H1 (cell line): Measurements from ENCODE around the gene FBXL12. TPM values are rescaled to one million over a fixed set of nuclear protein-coding genes. Genes with fewer than 3 reads are reported as not detected.

Experiments
- CBX5 ChIP-seq: fragments of 300-800, 300-1000 bp; sonication (generic); IDR thresholded peaks from 2 replicates; pipeline ENCODE4 v1.7.1; 2016; ENCODE audit warnings: antibody characterized with exemption, low read length, low read depth
- CHD1 ChIP-seq: IDR thresholded peaks from 2 replicates; pipeline ENCODE4 v1.6.1; 2012; ENCODE audit warnings: low read depth, low read length, improper control_type of control experiment
- GTF2F1 ChIP-seq: IDR thresholded peaks from 2 replicates; pipeline ENCODE4 v1.6.1; 2012; ENCODE audit warnings: low read depth, low read length, improper control_type of control experiment, borderline replicate concordance
- HDAC2 ChIP-seq, 2 experiments: fragments of 300-600 bp in 1 of 2; sonication (generic) in 1 of 2; IDR thresholded peaks; 2 replicates each; pipeline ENCODE4 v1.6.1; 2011 to 2012; ENCODE audit warnings: low read depth in 2 of 2, low read length in 2 of 2, mild to moderate bottlenecking in 2 of 2, moderate library complexity in 2 of 2, borderline replicate concordance in 1 of 2, inconsistent platforms in 1 of 2
- KDM1A ChIP-seq: fragments of 200-600, 300-600 bp; sonication (generic); IDR thresholded peaks from 2 replicates; pipeline ENCODE4 v1.7.1; 2016; ENCODE audit warnings: mild to moderate bottlenecking, low read length, borderline replicate concordance
- KDM5A ChIP-seq: fragments of 200-600 bp; IDR thresholded peaks from 2 replicates; pipeline ENCODE4 v1.7.1; 2012; ENCODE audit warnings: mild to moderate bottlenecking, low read length, inconsistent platforms, mixed read lengths
- MAFK ChIP-seq: IDR thresholded peaks from 2 replicates; pipeline ENCODE4 v1.6.1; 2012; ENCODE audit warnings: low read depth, mild to moderate bottlenecking, improper control_type of control experiment, low read length
- SIN3A ChIP-seq, 2 experiments: IDR thresholded peaks in 1 of 2; conservative IDR thresholded peaks in 1 of 2; 2 replicates each; pipeline ENCODE4 v1.6.1; 2011 to 2012; ENCODE audit warnings: low read length in 2 of 2, improper control_type of control experiment in 1 of 2, low read depth in 1 of 2, mild to moderate bottlenecking in 1 of 2
- SIX5 ChIP-seq: IDR thresholded peaks from 2 replicates; pipeline ENCODE4 v1.6.1; 2011; ENCODE audit warnings: mild to moderate bottlenecking, low read depth, low read length
- SUZ12 ChIP-seq: fragments of 200-600 bp; sonication (generic); IDR thresholded peaks from 2 replicates; pipeline ENCODE4 v1.6.1; 2012; ENCODE audit warnings: mild to moderate bottlenecking, inconsistent platforms, low read length, moderate library complexity, mixed read lengths
- TAF1 ChIP-seq: IDR thresholded peaks from 2 replicates; pipeline ENCODE4 v1.6.1; 2011; ENCODE audit warnings: mild to moderate bottlenecking, low read depth, low read length
- TBP ChIP-seq: IDR thresholded peaks from 2 replicates; pipeline ENCODE4 v1.6.1; 2011; ENCODE audit warnings: low read depth, low read length, improper control_type of control experiment
- YY1 ChIP-seq: IDR thresholded peaks from 2 replicates; pipeline ENCODE4 v1.6.1; 2011; ENCODE audit warnings: low read depth, mild to moderate bottlenecking, low read length
- polyA plus RNA-seq, 7 experiments: library from polyadenylated mRNA; depleted of rRNA in 3 of 7; stranded (reverse) in 5 of 7; unstranded in 2 of 7; fragments of >200 nt in 5 of 7; fragments of 200-250 nt in 2 of 7; gene quantifications; 1 replicate in 5 of 7; 2 replicates in 1 of 7; 4 replicates in 1 of 7; pipeline versions ENCODE4 v1.2.1 to v1.2.3, GENCODE V29; 2011 to 2013; ENCODE audit warnings: missing spikeins in 2 of 7, mixed read lengths in 2 of 7
- total RNA-seq: library from RNA; stranded (reverse); fragmentation: NEBNext Ultra II Directional; extraction: Animal tissue kit (Norgen Biotek cat#: 25700); gene quantifications from 2 replicates; pipeline ENCODE4 v1.2.1, GENCODE V29; 2021

FBXL12 gene
- total and polyA plus RNA-seq, 2 of the 8 experiments (the other 6 are each of a cell fraction or from before 2014, with no cell fraction given) = 24.6 to 62.3 TPM

GRCh38 chr19:9819596-9819909, 674 bp upstream of the FBXL12 start (continued):
- TF ChIP-seq CBX5 = no peak
- no peak for TF ChIP-seq KDM5A
- no peak for TF ChIP-seq HDAC2 (IDR thresholded peaks at IDR 0.05; ENCODE audit: borderline replicate concordance in 1 of 2, low read depth in 2 of 2, low read length in 2 of 2)
- no peak for TF ChIP-seq KDM1A
- TF ChIP-seq SIN3A (conservative IDR thresholded peaks at IDR 0.05 in 1 of 2, IDR thresholded peaks at IDR 0.05 in 1 of 2; ENCODE audit: low read depth in 1 of 2, low read length in 2 of 2) = 0 out of 4 replicates have a peak, but pooled peaks have one; percentile 28 to 36
- no peak for TF ChIP-seq CHD1
- TF ChIP-seq YY1 = peak; percentile 59; the same call in 1 of the 2 replicates
- no peak for TF ChIP-seq SIX5
- 0 out of 2 replicates have a peak, but pooled peaks have one; percentile 31 for TF ChIP-seq TAF1
- no peak for TF ChIP-seq SUZ12
- TF ChIP-seq TBP = peak; percentile 20; the same call in 1 of the 2 replicates
- no peak for TF ChIP-seq GTF2F1
- TF ChIP-seq MAFK = no peak
